Kidney epithelial cell (primary cell): ENCODE results near the gene TBCD. TPM values are rescaled to one million over a fixed set of nuclear protein-coding genes. Genes with fewer than 3 reads are reported as not detected.

ENCODE experiments used
- DNase-seq: peaks from one replicate; pipeline ENCODE4 v3.0.0-alpha.2; 2010; ENCODE audit warnings: low read depth
- H3K27me3 ChIP-seq: 2 replicates; pipeline ENCODE4 v1.6.0; 2011; ENCODE audit warnings: low read length; ENCODE audit not compliant: control insufficient read depth, insufficient read depth
- H3K36me3 ChIP-seq: 2 replicates; pipeline ENCODE4 v1.5.1; 2011; ENCODE audit warnings: low read length; ENCODE audit not compliant: control insufficient read depth, insufficient read depth
- H3K4me3 ChIP-seq: 2 replicates; pipeline ENCODE4 v1.5.1; 2011; ENCODE audit warnings: low read depth, mild to moderate bottlenecking, control low read depth, low read length
- CTCF ChIP-seq: IDR thresholded peaks from 2 replicates; pipeline ENCODE4 v1.5.1; 2011; ENCODE audit warnings: mild to moderate bottlenecking, moderate library complexity, low read length, control low read depth, inconsistent platforms; ENCODE audit not compliant: insufficient read depth, poor library complexity, severe bottlenecking
- total RNA-seq: library from RNA; depleted of rRNA; stranded (reverse); fragments of >200 nt; gene quantifications from 2 replicates; pipeline ENCODE4 v1.2.3, GENCODE V29; 2015

Gene TBCD
- total RNA-seq, 1 donor from 2014 or later = 69.6 TPM

DNA sequence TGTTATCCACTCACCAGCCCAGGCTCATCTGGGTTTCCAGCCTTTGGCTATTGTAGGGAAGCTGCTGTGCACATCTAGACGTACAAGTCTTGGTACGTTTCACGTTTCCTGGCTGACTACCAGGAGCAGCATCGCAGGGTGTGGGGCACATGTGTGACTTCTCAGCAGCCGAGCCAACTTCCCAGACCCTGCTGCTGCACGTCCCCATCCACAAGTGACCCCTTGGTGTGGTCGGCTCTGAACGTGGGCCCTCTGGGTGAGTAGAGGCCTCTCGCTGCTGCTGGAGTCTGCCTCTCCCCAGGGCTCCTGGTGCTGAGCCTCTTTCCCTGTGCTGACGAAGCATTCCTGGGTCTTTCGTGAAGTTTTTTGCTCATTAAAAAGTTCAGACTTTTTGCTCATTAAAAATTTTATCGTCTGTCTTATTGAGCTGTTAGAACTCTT is 158.2 kb downstream of the TBCD start:
- no peak overlapping the region for H3K4me3 ChIP-seq
- no peak for DNase-seq
- H3K36me3 ChIP-seq = no peaks in the 10 kb centered on the region
- no peak for TF ChIP-seq CTCF
- no peaks in the 10 kb centered on the region for H3K27me3 ChIP-seq

DNA sequence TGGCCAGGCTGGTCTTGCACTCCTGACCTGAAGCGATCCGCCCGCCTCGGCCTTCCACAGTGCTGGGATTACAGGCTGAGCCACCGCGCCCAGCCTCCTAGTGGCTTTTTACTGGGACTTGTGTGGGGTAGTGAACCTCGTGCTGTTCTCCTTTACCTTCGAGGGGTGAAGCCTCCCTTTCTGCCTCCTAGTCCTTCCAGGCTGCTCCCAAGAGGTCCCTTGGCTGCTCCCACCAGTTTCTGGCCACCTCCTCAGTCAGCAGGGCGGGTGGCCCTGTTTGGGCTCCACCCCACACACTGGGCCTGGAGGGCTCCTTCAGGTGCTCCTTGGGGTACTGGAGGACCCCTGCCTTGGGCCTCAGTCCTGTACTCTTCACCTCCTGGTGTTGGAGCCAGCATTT is 158.9 kb downstream of the TBCD start:
- Histone ChIP-seq H3K27me3 (no peaks in the 10 kb centered on the region), H3K36me3 (no peaks in the 10 kb centered on the region), H3K4me3 (no peak overlapping the region)
- no peak for DNase-seq
- no peak for TF ChIP-seq CTCF

GRCh38 chr17:82911822-82912221 is 160.0 kb downstream of the TBCD start:
- no peaks in the 10 kb centered on the region for H3K27me3 ChIP-seq
- TF ChIP-seq CTCF = no peak
- no peak for DNase-seq
- no peaks in the 10 kb centered on the region for H3K36me3 ChIP-seq
- no peak overlapping the region for H3K4me3 ChIP-seq

- DNase-seq = no peak
- Histone ChIP-seq H3K27me3 (no peaks in the 10 kb centered on the region), H3K4me3 (no peak overlapping the region), H3K36me3 (no peaks in the 10 kb centered on the region)
- no peak for TF ChIP-seq CTCF
Measured at GRCh38 chr17:82912484-82913089, 160.7 kb downstream of the TBCD start.

GRCh38 chr17:82913304-82914043 is 161.6 kb downstream of the TBCD start:
- Histone ChIP-seq H3K27me3 (no peaks in the 10 kb centered on the region), H3K36me3 (no peaks in the 10 kb centered on the region), H3K4me3 (no peak overlapping the region)
- TF ChIP-seq CTCF = peak; percentile 31
- no peak for DNase-seq
